GM21576 (cell line): ENCODE data around the gene SLC24A3.
A peak's percentile ranks its signal among the peaks of the same experiment; 100 is the strongest.
"Not testable (repeated sequence)": the region's sequence is repeated elsewhere in the genome, so short reads cannot be mapped to it uniquely, and the experiment has no call there.

Experiments used
- ATAC-seq: cut with Tn5 transposase; IDR thresholded peaks from one replicate; pipeline ENCODE4 v1.9.1; 2021; ENCODE audit warnings: mild to moderate bottlenecking, moderate library complexity; ENCODE audit not compliant: unreplicated experiment

SLC24A3 gene

GRCh38 chr20:19616081-19616480, 403.6 kb downstream of the SLC24A3 start:
- ATAC-seq = no peak

DNA sequence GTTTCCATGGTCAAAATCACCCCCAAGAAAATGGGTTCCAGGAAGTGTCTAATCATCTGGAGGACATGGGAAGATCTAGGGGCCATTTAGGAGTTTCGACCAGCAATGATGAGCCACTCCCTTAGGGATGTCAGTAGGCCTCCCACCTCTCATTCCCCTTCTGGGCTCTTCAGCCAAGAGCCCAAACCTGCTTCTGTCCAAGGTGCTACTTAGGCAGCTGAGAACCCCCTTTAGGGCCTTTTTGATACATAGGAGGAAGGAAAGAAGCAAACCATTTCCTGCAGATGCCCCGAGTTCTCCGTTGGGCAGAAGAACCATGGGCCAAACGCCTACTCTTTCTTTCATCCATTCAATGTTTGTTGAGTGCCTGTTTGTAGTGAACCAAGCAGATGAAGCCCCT, 404.2 kb downstream of the SLC24A3 start:
- ATAC-seq = no peak

GRCh38 chr20:19617256-19617655, 404.8 kb downstream of the SLC24A3 start:
- ATAC-seq = no peak

DNA sequence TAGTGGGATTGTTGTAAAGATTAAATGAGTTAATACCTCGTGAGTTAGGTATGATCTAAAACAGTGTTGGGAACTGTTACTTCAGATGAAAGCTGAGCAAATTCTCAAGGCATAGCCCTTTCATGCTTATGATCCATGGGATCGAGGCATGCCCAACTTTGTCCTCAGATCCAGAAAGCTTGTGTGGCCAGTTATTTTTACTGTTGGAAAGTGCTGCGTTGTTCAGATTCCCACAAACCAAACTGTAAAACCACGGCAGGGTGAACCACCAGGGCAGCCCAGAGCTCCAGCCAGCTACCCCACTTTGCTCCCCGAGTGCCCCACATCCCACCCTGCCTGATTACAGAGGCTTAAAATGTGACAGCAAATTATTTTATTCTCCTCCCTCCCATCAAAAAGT, 406.3 kb downstream of the SLC24A3 start:
- ATAC-seq = no peak

DNA sequence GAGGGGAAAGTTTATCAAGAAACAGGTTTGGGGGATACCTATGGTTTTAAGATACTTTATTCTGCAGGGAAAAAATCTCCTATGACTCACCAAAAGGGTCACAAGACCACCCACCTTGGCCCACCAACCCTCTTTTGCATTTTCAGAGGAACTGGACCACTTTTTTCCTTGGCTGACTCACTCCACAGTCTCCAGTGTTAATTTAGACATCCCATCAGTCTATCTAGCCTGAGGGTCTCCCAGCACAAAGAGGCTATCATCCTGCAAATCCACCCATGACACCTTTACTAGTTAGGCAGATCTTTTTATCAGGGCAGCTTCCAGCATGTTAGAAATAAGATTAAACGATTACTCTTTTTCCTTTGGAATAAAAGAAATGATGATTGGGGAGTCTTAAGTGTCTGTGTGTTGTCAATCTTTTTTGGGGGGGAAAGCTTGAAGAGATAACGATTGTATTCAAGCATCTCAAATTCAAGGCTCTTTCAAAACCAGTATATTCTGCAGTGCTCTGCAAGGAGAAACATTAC, 407.5 kb downstream of the SLC24A3 start:
- ATAC-seq = no peak

DNA sequence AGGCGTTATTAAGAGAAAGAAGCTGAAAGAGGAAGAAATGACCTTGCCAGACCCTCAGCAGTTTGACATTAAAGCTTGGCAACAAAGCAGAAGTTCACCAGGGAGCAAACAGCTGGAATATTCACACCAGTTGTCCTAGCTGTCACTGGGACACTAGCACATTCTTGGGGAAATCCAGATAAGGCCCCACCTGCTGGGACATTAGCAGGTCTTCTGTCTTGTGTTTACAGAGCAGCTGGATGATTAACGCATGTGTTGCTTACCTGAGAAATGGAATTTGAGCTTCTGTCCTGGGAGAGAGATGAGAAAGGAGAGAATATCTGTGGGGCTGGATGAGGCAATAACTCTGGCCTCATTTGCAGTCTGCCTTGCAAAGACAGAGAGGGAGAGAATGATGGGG, 408.0 kb downstream of the SLC24A3 start:
- ATAC-seq = no peak

- ATAC-seq = no peak
Observed at GRCh38 chr20:19621072-19621471, 408.6 kb downstream of the SLC24A3 start.

DNA sequence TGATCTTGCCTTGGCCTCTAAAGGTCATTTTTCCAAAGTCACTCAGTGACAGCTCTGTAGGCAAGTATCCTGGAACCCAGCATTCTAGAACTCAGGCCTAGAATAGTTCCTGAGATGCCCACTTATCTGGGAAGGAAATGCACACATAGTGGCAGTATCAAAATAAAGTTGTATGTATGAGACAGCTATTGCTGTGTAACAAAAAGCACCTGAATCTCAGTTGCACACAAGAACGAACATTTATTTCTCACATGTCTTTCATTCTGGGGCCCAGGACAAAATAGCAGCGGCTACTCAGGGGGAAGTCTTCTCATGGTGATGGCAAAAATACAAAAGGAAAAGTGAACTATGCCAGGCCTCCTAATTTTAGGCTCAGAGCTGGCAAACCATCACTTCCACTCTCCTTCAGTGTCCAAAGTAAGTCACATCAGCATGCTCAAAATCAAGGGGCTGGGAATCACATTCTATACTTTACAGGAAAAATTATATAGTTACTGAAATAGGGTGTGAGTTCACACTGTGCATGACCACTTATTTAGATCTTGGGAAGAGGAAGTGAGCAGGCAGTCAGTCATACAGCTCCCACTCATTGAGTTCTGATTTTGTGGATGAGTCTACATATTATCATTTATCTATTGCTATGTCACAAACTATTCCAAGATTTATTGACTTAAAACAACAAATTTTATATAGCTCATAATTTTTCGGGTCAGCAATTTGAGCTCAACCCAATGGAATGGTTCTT, 412.0 kb downstream of the SLC24A3 start:
- ATAC-seq = no peak

DNA sequence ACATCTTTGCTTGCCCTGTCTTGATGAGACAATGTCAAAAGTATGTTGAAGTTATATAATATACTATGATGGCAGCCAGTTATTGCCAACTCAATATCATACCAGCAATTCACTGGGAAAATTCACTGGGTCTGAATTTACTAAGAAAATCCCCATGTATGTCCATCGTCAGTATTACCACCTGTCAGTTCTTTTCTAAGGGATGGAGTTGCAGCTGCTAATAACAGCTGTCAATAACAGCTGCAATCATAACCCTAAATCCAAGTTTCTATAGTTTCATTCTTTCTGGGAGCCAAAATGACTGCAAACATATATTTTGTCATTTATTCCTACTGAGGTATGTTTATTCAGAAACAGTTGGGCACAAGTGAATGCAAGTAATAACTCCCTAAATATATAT, 413.0 kb downstream of the SLC24A3 start:
- ATAC-seq = no peak

DNA sequence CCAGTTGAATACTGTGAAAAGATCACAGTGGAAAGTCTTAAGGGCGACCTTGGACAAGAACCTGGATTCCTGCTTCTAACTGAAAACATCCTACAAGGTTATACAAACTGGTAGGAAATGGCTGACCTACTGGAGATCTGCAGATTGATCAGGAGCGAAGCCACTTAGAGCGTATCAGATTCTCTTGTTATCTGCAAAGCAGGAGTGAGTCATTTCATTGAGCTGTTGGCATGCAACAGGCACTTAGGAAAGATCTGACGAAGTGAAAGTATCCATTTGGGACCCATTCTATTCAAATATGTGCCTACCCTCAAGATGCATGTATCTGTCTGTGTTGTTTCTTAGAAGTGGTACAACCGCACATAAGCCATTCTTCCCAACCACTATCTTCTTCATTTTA, 414.5 kb downstream of the SLC24A3 start:
- no peak for ATAC-seq

DNA sequence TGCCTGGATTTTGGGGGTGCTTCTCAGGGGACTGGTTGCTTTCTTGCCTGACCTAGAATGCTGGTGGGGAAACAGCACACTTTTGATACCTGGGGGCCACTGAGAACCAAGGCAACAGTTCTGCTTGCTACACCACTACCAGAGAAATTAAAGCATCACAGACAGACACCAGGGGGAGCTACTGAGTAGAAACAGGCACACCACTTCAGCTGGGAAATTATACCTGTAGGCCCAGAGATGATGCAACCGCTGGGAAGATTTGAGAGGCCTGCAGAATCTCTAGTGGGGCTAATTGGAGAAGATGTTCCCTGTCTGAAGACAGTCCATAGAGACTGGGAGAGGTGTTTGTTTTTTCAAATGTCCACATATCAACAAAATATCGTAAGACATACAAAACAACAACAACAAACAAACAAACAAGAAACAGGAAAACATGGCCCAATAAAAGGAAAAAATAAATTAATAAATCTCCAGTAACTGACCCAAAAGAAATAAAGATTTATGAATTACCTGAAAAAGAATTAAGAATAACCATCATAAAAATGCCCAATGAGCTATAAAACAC, 416.2 kb downstream of the SLC24A3 start:
- peak; percentile 69 for ATAC-seq

GRCh38 chr20:19631410-19631809, 419.0 kb downstream of the SLC24A3 start:
- ATAC-seq = no peak

GRCh38 chr20:19633985-19634384, 421.5 kb downstream of the SLC24A3 start:
- no peak for ATAC-seq

- not testable (repeated sequence) for ATAC-seq
Observed at GRCh38 chr20:19639471-19640045, 427.1 kb downstream of the SLC24A3 start.

DNA sequence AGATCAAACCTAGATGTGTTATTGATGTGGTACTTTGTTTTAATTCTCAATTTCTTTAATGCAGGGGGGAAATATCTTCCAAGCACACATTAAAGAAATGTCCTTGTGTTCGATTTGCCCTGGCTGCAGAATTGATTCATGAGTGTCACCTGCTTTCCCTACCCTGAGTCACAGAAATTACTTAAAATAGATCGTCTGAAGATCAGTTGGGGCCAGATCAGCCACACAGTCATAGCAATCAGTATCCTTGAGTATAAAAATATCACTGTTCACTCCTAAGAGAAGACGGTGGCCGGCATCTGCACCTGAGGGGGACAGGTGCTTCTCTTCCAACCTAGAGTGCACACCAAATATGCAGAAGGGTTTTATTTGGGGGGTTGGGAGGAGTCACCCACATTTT, 430.4 kb downstream of the SLC24A3 start:
- no peak for ATAC-seq

GRCh38 chr20:19644085-19644484, 431.6 kb downstream of the SLC24A3 start:
- ATAC-seq = peak; percentile 58

DNA sequence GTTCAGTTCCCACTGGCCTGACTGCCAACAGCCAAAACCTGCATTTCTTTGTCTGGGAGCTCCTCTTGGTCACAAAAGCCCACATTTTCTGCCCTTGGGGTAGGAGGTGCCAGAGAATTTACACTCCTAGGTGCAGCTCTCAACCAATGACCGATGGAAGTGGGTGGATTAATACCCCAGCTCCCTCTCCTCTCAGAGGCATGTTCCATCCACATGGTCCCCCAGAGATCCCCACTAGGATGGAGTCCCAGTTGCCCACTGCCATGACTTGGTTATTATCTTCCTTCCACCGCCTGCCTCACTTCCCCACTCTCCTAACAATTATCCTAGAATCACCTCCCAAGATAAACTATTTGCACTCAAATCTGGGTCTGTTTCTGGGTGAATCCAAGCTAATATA, 434.5 kb downstream of the SLC24A3 start:
- ATAC-seq = no peak

GRCh38 chr20:19648024-19648423, 435.6 kb downstream of the SLC24A3 start:
- no peak for ATAC-seq

- ATAC-seq = no peak
Observed at GRCh38 chr20:19649041-19649440, 436.6 kb downstream of the SLC24A3 start.

- ATAC-seq = no peak
Observed at GRCh38 chr20:19652591-19653026, 440.2 kb downstream of the SLC24A3 start.

DNA sequence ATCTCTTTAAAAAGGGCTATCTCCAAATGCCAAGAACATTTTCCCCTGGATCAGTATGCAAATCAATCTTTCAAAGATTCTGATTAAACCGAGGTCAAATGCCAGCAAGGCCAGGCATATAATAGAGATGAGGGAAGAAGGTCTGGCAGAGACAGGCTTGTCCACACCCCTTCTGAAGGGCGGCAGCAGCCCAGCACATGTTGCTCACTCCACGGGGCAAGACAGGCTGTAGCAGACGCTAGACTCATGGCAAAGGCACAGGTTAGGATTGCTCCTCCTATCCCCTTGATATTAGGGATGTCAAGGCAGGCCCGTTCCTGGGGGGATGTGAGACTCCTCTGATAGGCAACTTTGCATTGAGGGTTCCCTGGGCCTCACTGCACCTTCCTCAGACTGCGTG, 440.9 kb downstream of the SLC24A3 start:
- no peak for ATAC-seq

GRCh38 chr20:19654921-19655320, 442.5 kb downstream of the SLC24A3 start:
- no peak for ATAC-seq
